Skeletal muscle tissue (tissue), 4 donors: Measurements from ENCODE around the gene IQGAP1. TPM values are rescaled to one million over a fixed set of nuclear protein-coding genes. Genes with fewer than 3 reads are reported as not detected.

ENCODE experiments used
- H3K27ac ChIP-seq: one replicate; pipeline ENCODE4 v1.7.0; 2013; ENCODE audit warnings: mild to moderate bottlenecking, low read depth, low read length, inconsistent platforms
- H3K27me3 ChIP-seq, 3 donors: one replicate each; pipeline ENCODE4 v1.7.0; 2013; ENCODE audit warnings: low read length in 3 of 3; ENCODE audit not compliant: control insufficient read depth in 3 of 3, insufficient read depth in 3 of 3
- H3K36me3 ChIP-seq, 3 donors: one replicate each; pipeline ENCODE4 v1.7.0; 2013; ENCODE audit warnings: low read length in 3 of 3; ENCODE audit not compliant: control insufficient read depth in 3 of 3, insufficient read depth in 3 of 3
- H3K4me1 ChIP-seq, 3 donors: one replicate each; pipeline ENCODE4 v1.7.0; 2013; ENCODE audit warnings: low read length in 3 of 3, mild to moderate bottlenecking in 3 of 3; ENCODE audit not compliant: control insufficient read depth in 3 of 3, insufficient read depth in 3 of 3
- H3K4me3 ChIP-seq, 3 donors: one replicate each; pipeline ENCODE4 v1.7.0; 2013; ENCODE audit warnings: low read length in 3 of 3
- H3K9ac ChIP-seq, 3 donors: one replicate each; pipeline ENCODE4 v1.7.0; 2013; ENCODE audit warnings: low read length in 3 of 3, mild to moderate bottlenecking in 3 of 3, moderate library complexity in 2 of 3, low read depth in 1 of 3
- H3K9me3 ChIP-seq, 3 donors: one replicate each; pipeline ENCODE4 v1.7.0; 2013; ENCODE audit warnings: low read length in 3 of 3; ENCODE audit not compliant: control insufficient read depth in 3 of 3
- total RNA-seq: library from RNA; depleted of rRNA; stranded (reverse); fragments of >200 nt; gene quantifications from one replicate; pipeline ENCODE4 v1.2.3, GENCODE V29; 2014
- donor health status: Osteomylitis.

Gene IQGAP1
- total RNA-seq, 1 donor from 2014 or later: 104 TPM

DNA sequence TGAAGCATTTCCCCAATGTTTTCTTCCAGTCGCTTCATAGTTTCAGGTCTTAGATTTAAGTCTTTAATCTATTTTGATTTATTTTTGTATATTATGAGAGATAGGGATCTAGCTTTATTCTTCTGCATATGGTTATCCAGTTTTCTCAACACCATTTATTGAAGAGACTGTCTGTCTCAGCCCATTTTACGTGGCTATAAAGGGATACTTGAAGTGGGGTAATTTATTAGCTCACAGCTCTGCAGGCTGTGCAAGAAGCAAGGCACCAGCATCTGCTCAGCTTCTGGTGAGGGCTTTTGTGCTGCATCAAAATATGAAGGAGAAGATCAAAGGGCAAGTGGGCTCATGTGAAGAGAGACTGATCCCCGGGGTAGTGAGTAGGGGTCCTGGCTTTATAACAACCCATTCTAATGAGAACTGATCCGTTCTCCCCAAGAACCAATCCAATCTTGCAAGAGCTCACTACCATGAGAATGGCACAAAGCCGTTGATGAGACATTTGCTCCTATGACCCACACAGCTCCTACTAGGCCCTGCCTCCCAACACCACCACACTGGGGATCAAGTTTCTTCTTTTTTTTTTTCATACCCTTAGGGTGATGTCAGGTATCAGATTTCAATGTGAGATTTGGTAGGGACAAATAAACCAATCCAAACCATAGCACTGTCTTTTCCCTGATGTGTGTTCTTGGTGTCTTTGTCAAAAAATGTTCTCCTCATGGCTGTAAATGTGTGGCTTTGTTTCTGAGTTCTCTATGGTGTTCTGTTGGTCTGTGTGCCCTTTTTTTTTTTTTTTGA is 63.2 kb downstream of the IQGAP1 start:
- no peak overlapping the region for H3K27ac ChIP-seq
- H3K27me3 ChIP-seq: no peaks in the 10 kb centered on the region
- H3K36me3 ChIP-seq: peaks cover 29 to 76% (median 74%) of the 10 kb centered on the region in 3 donors
- H3K9ac ChIP-seq: peak overlapping the region in 1 of 3 donors; percentile 24
- no peak overlapping the region for H3K4me3 ChIP-seq
- peaks cover 0 to 6% (median 3%) of the 10 kb centered on the region in 3 donors for H3K4me1 ChIP-seq
- H3K9me3 ChIP-seq: no peaks in the 10 kb centered on the region

DNA sequence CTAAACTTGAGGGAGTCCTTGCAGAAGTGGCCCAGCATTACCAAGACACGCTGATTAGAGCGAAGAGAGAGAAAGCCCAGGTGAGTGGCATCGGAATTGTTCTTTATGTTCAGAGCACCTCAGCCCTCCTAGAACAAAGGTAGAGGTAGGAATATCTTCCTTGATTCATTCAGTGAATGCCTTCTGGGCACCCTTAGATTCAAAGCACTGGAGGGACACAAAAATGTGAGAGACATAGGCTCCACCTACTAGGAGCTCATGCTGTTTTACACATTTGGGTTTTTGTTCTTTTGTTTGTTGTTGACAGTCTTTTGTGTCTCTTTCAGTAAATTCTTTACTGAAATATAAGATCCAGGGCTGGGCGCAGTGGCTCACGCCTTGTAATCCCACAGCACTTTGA is 68.2 kb downstream of the IQGAP1 start:
- H3K27ac ChIP-seq: no peak overlapping the region
- H3K4me1 ChIP-seq: peaks cover 3 to 16% (median 9%) of the 10 kb centered on the region in 3 donors
- no peaks in the 10 kb centered on the region for H3K27me3 ChIP-seq
- no peak overlapping the region for H3K9ac ChIP-seq
- H3K9me3 ChIP-seq: no peaks in the 10 kb centered on the region
- H3K36me3 ChIP-seq: peaks cover 25 to 71% (median 68%) of the 10 kb centered on the region in 3 donors
- H3K4me3 ChIP-seq: no peak overlapping the region

DNA sequence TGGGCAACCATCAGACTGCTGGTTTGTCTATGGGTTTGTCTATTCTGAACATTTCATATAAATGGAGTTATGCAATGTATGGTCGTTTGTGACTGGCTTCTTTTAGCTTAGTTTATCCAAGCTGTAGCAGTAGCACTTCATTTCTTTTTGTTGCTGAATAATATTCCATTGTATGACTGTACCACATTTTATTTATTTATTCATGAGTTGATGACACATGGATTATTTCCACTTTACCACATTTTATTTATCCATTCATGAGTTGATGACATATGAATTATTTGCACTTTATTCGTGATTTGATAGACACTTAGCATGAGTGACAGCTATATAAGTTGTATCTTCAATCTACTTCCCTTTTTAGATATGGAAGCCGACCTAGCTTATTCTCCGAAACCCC is 70.0 kb downstream of the IQGAP1 start:
- Histone ChIP-seq H3K27ac (peak overlapping the region; percentile 27), H3K4me3 (no peak overlapping the region), H3K36me3 (peaks cover 20 to 60% (median 56%) of the 10 kb centered on the region in 3 donors), H3K9me3 (no peaks in the 10 kb centered on the region), H3K4me1 (peaks cover 13 to 26% (median 15%) of the 10 kb centered on the region in 3 donors), H3K27me3 (no peaks in the 10 kb centered on the region), H3K9ac (no peak overlapping the region)

GRCh38 chr15:90459368-90459767 is 71.3 kb downstream of the IQGAP1 start:
- Histone ChIP-seq H3K9me3 (no peaks in the 10 kb centered on the region), H3K27ac (peak overlapping the region; percentile 27), H3K9ac (no peak overlapping the region), H3K36me3 (peaks cover 15 to 48% (median 45%) of the 10 kb centered on the region in 3 donors), H3K4me3 (no peak overlapping the region), H3K27me3 (no peaks in the 10 kb centered on the region), H3K4me1 (peaks cover 23 to 37% (median 28%) of the 10 kb centered on the region in 3 donors)

GRCh38 chr15:90460142-90460824 is 72.2 kb downstream of the IQGAP1 start:
- Histone ChIP-seq H3K27me3 (no peaks in the 10 kb centered on the region), H3K9me3 (no peaks in the 10 kb centered on the region), H3K4me3 (no peak overlapping the region), H3K36me3 (peaks cover 9 to 39% (median 37%) of the 10 kb centered on the region in 3 donors), H3K27ac (peak overlapping the region; percentile 23), H3K4me1 (peaks cover 27 to 38% (median 34%) of the 10 kb centered on the region in 3 donors), H3K9ac (no peak overlapping the region)

DNA sequence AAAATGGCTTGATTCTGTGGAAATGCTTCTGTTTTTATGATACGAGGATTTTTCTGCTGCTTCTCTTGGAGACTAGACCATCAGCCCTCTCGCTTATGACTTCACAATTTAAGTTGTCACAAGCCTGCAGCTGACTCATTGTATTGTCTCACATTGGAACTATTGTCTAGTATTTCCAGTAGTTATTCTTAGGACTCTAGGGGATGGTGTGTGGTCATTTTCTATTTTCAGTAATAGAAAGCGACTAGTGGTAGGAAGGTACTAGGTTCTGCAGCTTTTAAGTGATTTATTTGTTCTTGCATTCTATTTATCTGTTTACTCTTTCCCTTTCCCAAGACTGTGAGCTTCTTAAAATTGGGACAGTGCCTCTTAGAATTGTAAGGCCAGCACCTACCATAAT is 75.3 kb downstream of the IQGAP1 start:
- Histone ChIP-seq H3K9me3 (no peaks in the 10 kb centered on the region), H3K4me3 (peak overlapping the region in 2 of 3 donors; percentile 9 to 18), H3K4me1 (peaks cover 35 to 45% (median 35%) of the 10 kb centered on the region in 3 donors), H3K36me3 (peaks cover 8 to 35% (median 30%) of the 10 kb centered on the region in 3 donors), H3K9ac (peak overlapping the region; percentile 69 to 72 (median 69)), H3K27ac (peak overlapping the region; percentile 97), H3K27me3 (no peaks in the 10 kb centered on the region)

DNA sequence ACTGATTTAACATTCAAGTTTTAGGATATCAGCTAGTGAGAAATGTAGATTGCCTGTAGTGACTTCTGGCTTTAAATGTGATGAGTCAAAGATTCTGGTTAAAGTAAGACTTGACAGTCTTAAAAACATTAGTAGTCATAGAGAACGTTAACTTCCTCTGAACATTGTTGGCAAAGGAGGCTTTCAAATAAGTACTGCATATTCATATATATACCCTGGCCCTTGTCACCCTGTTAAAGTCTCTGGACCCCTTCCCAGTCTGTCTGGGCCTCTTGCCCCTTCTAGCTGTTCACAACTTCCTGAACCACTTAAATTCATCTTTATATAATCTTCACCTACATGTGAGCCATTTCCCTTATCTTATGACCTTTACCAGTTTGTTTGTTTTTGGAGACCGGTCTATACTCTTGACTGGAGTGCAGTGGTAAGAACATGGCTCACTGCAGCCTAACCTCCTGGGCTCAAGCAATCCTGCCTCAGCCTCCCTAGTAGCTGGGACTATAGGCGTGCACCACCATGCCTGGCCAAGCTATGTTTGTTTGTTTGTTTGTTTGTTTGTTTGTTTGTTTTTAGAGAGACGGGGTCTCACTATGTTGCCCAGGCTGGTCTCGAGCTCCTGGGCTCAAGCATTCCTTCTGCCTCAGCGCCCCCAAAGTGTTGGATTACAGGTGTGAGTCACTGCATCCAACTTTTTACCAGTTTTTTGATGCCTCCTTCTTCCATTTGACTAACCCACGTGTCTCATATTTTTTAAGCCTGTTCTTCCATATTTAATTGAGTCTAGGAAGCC is 77.3 kb downstream of the IQGAP1 start:
- Histone ChIP-seq H3K36me3 (peaks cover 8 to 33% (median 26%) of the 10 kb centered on the region in 3 donors), H3K9me3 (no peaks in the 10 kb centered on the region), H3K27ac (peak overlapping the region; percentile 97), H3K4me1 (peaks cover 24 to 42% (median 34%) of the 10 kb centered on the region in 3 donors), H3K9ac (no peak overlapping the region), H3K27me3 (no peaks in the 10 kb centered on the region), H3K4me3 (no peak overlapping the region)

- peaks cover 22 to 40% (median 38%) of the 10 kb centered on the region in 3 donors for H3K4me1 ChIP-seq
- no peaks in the 10 kb centered on the region for H3K9me3 ChIP-seq
- H3K9ac ChIP-seq: peak overlapping the region in 1 of 3 donors; percentile 6
- peaks cover 8 to 34% (median 25%) of the 10 kb centered on the region in 3 donors for H3K36me3 ChIP-seq
- no peak overlapping the region for H3K4me3 ChIP-seq
- H3K27me3 ChIP-seq: no peaks in the 10 kb centered on the region
- H3K27ac ChIP-seq: peak overlapping the region; percentile 97
Measured at GRCh38 chr15:90465930-90466567, 78.0 kb downstream of the IQGAP1 start.

- H3K4me3 ChIP-seq: no peak overlapping the region
- H3K36me3 ChIP-seq: peaks cover 31 to 55% (median 48%) of the 10 kb centered on the region in 3 donors
- H3K4me1 ChIP-seq: peaks cover 0 to 20% (median 16%) of the 10 kb centered on the region in 3 donors
- no peak overlapping the region for H3K9ac ChIP-seq
- H3K27ac ChIP-seq: no peak overlapping the region
- no peaks in the 10 kb centered on the region for H3K27me3 ChIP-seq
- H3K9me3 ChIP-seq: no peaks in the 10 kb centered on the region
Measured at GRCh38 chr15:90469723-90470122, 81.7 kb downstream of the IQGAP1 start.
